ENCODE results near the gene SENP1. TPM values are rescaled to one million over a fixed set of nuclear protein-coding genes. Genes with fewer than 3 reads are reported as not detected.

The SENP1 gene
- total RNA-seq, 1 donor from 2014 or later = 31.2 TPM

DNA sequence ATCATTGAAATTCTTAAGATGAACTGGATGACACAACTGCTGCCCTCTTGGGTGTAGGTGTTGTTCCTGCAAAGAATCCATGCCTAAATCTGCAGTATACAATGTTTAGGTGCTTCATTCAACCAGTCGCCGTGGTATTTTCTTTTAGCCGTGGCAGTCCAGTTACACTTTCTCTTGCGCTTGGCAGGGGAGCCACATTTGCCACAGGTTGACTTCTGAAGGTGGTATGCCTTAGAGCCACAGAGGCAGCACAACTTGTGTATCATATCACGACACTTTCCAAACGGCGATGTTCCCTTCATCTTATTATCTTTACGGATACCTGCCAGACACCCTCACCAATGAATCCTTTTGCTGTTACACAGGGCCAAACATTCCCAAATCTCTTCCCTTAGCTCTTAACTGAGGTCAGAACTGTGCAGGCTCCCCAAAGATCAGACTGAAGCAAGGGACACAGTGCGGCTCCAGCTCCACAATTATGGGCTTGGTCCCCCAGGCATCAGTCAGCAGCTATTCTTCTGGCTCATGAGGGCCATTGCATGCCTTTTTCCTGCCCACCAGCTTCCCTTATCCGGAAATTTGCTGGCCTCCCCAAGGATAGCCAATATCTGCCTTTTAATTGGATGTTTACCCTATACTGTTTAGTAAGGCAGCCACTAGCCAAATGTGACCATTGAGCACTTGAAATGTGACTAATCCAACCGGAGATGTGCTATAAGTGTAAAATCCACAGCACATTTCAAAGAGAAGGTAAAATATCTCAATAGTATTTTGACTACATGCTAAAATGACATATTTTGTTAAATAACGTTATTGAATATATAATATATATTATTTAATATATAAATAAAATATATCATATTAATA is 50.7 kb downstream of the SENP1 start:
- Mint-ChIP-seq H3K36me3 (ENCODE audit: low read depth, unreplicated experiment) (peaks cover 22% of the 10 kb centered on the region), H3K9me3 (ENCODE audit: unreplicated experiment) (no peaks in the 10 kb centered on the region), H3K27ac (ENCODE audit: unreplicated experiment) (no peak overlapping the region), H3K27me3 (ENCODE audit: unreplicated experiment) (no peaks in the 10 kb centered on the region), H3K4me1 (ENCODE audit: unreplicated experiment) (peaks cover 5% of the 10 kb centered on the region), H3K4me3 (ENCODE audit: unreplicated experiment) (no peak overlapping the region)
- no peak for DNase-seq (ENCODE audit: low spot score)
- TF ChIP-seq, protein P1, sequence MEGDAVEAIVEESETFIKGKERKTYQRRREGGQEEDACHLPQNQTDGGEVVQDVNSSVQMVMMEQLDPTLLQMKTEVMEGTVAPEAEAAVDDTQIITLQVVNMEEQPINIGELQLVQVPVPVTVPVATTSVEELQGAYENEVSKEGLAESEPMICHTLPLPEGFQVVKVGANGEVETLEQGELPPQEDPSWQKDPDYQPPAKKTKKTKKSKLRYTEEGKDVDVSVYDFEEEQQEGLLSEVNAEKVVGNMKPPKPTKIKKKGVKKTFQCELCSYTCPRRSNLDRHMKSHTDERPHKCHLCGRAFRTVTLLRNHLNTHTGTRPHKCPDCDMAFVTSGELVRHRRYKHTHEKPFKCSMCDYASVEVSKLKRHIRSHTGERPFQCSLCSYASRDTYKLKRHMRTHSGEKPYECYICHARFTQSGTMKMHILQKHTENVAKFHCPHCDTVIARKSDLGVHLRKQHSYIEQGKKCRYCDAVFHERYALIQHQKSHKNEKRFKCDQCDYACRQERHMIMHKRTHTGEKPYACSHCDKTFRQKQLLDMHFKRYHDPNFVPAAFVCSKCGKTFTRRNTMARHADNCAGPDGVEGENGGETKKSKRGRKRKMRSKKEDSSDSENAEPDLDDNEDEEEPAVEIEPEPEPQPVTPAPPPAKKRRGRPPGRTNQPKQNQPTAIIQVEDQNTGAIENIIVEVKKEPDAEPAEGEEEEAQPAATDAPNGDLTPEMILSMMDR (IDR thresholded peaks at IDR 0.05; ENCODE audit: unreplicated experiment) = no peak

DNA sequence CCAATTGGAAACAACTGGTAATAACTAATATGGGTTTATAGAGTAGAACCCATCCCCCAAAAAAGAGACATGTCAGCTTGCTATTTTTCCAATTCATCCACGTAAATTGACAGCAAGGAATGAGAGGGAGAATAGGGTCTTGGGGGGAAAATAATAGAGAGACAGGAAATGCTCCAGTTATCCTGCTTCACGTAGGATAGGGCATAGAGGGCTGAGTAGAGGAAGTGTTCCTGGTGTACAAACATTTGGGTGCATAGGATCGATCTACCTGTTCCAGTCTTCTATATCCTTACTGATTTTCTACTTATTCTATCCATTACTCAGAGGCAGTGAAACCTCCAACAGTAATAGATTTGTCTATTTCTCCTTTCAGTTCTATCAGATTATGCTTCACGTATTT is 52.0 kb downstream of the SENP1 start:
- TF ChIP-seq, protein P1 (IDR thresholded peaks at IDR 0.05; ENCODE audit: unreplicated experiment) = no peak
- peak overlapping the region; percentile 3 for H3K27ac Mint-ChIP-seq (ENCODE audit: unreplicated experiment)

DNA sequence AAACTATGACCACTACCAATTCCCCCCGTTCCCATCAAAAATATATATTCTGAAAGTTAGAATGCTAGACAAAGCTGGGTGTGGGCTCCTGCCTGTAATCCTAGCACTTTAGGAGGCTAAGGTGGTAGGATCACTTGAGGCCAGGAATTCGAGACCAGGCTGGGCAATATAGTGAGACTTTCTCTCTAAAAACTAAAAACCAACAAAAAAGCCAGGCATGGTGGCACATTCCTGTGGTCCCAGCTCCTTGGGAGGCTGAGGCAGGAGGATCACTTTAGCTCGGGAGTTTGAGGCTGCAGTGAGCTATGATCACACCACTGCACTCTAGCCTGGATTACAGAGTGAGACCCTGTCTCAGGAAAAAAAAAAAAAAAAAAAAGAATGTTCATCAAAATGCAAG is 52.8 kb downstream of the SENP1 start:
- H3K9me3 Mint-ChIP-seq (ENCODE audit: unreplicated experiment) = no peaks in the 10 kb centered on the region
- TF ChIP-seq, protein P1 (IDR thresholded peaks at IDR 0.05; ENCODE audit: unreplicated experiment) = no peak
- peaks cover 5% of the 10 kb centered on the region for H3K4me1 Mint-ChIP-seq (ENCODE audit: unreplicated experiment)
- H3K36me3 Mint-ChIP-seq (ENCODE audit: low read depth, unreplicated experiment) = peaks cover 6% of the 10 kb centered on the region
- H3K27ac Mint-ChIP-seq (ENCODE audit: unreplicated experiment) = no peak overlapping the region
- no peak for DNase-seq (ENCODE audit: low spot score)
- H3K27me3 Mint-ChIP-seq (ENCODE audit: unreplicated experiment) = no peaks in the 10 kb centered on the region
- H3K4me3 Mint-ChIP-seq (ENCODE audit: unreplicated experiment) = no peak overlapping the region

More for the DNA sequence above, 52.0 kb downstream of the SENP1 start:
- peaks cover 10% of the 10 kb centered on the region for H3K36me3 Mint-ChIP-seq (ENCODE audit: low read depth, unreplicated experiment)
- DNase-seq (ENCODE audit: low spot score) = no peak
- no peak overlapping the region for H3K4me3 Mint-ChIP-seq (ENCODE audit: unreplicated experiment)
- H3K27me3 Mint-ChIP-seq (ENCODE audit: unreplicated experiment) = no peaks in the 10 kb centered on the region
- H3K9me3 Mint-ChIP-seq (ENCODE audit: unreplicated experiment) = no peaks in the 10 kb centered on the region
- peaks cover 5% of the 10 kb centered on the region for H3K4me1 Mint-ChIP-seq (ENCODE audit: unreplicated experiment)

DNA sequence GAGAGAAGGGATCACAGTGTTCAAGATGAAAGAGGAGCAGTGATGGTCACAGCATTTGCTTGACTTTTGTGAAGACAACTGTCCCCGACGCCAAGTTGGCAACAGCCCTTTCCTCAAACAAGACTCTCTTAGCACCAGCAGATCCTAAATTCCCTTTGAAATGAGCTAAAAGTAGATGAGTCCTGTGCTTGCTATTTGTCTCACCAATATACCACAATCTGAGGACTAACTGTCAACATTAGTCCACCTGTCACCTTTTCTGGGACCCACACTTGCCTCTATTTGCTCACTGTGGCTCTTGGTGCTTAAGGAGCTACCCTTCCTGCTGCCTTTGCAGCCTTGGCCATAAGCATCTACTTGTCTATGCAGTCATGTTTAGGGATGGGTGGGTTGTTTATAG is 54.2 kb downstream of the SENP1 start:
- Mint-ChIP-seq H3K4me1 (ENCODE audit: unreplicated experiment) (peaks cover 5% of the 10 kb centered on the region), H3K27me3 (ENCODE audit: unreplicated experiment) (no peaks in the 10 kb centered on the region), H3K4me3 (ENCODE audit: unreplicated experiment) (no peak overlapping the region), H3K9me3 (ENCODE audit: unreplicated experiment) (no peaks in the 10 kb centered on the region), H3K36me3 (ENCODE audit: low read depth, unreplicated experiment) (peaks cover 11% of the 10 kb centered on the region), H3K27ac (ENCODE audit: unreplicated experiment) (no peak overlapping the region)
- DNase-seq (ENCODE audit: low spot score) = no peak
- TF ChIP-seq, protein P1 (IDR thresholded peaks at IDR 0.05; ENCODE audit: unreplicated experiment) = no peak

DNA sequence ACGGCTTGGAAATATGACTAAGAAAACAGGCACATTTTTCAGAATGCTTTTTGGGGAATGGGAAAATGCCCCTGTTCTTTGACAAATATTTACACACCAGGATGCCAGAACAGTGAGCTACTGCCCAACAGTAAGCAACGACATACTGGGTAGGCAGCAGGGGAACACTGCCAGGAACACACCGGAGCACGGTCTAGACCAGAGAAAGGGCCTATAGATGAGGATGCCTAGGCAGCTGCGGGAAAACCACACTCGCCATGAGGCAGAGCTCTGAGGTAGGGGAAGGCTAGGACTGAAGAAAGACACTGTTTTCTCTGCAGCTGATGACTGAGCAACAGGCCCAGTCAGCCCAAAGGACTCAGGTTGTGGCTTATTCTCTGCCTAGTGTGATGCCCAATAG is 55.7 kb downstream of the SENP1 start:
- Mint-ChIP-seq H3K4me3 (ENCODE audit: unreplicated experiment) (no peak overlapping the region), H3K27ac (ENCODE audit: unreplicated experiment) (no peak overlapping the region), H3K36me3 (ENCODE audit: low read depth, unreplicated experiment) (peaks cover 15% of the 10 kb centered on the region), H3K9me3 (ENCODE audit: unreplicated experiment) (no peaks in the 10 kb centered on the region), H3K4me1 (ENCODE audit: unreplicated experiment) (peaks cover 5% of the 10 kb centered on the region), H3K27me3 (ENCODE audit: unreplicated experiment) (no peaks in the 10 kb centered on the region)
- TF ChIP-seq, protein P1 (IDR thresholded peaks at IDR 0.05; ENCODE audit: unreplicated experiment) = no peak
- no peak for DNase-seq (ENCODE audit: low spot score)

All from endothelial cell (in vitro differentiated cells).